HG03354 (cell line): ENCODE measurements around the gene RNF6.

Experiments used
- ATAC-seq: cut with Tn5 transposase; IDR thresholded peaks from one replicate; pipeline ENCODE4 v1.9.1; 2021; ENCODE audit warnings: mild to moderate bottlenecking; ENCODE audit not compliant: unreplicated experiment, poor library complexity, severe bottlenecking

RNF6 gene

DNA sequence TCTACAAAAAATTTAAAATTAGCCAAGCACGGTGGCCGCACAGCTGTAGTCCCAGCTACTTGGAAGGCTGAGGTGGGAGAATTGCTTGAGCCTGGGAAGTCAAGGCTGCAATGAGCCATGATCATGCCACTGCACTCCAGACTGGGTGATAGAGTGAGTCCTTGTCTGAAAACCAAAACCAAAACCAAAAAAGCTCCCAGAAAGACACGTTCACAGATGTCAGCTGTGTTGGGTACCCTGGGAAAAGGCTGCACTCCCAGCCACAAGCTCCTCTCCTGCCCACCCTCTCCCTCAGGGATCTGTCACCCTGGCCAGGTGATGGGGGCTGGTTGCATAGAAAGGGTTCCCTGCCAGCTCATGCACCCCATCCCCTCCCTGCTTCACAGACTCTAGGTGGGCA, 53.3 kb downstream of the RNF6 start:
- ATAC-seq: no peak

DNA sequence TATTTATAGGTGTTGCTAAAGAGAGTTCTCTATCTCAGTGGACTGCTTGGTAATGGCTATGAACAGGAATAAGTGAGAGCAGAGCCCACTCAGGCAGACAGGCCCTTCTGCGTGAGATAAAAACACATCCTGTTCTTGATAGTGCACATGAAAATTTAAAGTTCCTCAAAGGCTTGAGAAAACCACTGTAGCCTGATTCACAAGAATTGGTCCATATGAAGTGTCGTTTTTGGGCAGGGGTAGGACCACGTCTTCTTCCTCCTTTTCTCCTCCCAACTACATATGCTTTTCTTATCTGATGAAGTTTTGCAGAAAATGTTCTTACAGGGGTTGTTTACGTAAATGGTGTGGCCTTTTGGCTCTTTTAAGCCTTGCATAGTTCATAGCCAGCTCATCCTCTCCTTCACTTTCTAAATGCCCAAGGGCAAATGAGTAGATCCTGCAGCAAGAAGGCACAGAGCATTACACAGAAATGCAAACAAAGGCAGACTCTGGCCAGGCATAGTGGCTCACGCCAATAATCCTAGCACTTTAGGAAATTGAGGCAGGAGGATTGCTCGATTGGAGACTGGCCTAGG, 53.8 kb downstream of the RNF6 start:
- no peak for ATAC-seq

DNA sequence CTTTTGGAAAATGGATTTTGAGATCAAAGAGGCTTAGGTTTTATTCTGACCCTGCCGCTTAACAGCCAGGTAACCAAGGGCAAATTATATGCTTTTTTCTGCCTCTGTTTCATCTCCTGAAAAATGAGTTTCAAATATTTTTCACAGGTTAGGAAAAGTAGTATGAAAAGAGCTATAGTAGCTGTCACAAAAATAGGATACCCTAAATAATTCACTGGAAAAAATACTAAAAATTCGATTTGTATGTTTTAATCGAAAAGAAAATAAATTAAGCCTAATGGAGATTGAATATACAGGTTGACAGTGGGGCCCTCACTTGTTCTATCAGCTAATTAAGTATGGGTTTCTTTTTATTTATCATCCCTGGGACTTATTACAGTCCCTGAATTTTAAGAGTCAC, 58.3 kb downstream of the RNF6 start:
- ATAC-seq: no peak
